ENCODE data around the gene SLC22A23. TPM values are rescaled to one million over a fixed set of nuclear protein-coding genes. Genes with fewer than 3 reads are reported as not detected.
"Not testable (repeated sequence)": the region's sequence is repeated elsewhere in the genome, so short reads cannot be mapped to it uniquely, and the experiment has no call there.

The SLC22A23 gene
- total RNA-seq, 1 donor from 2014 or later, result 42.4 TPM

GRCh38 chr6:3385660-3386151 is 71.1 kb downstream of the SLC22A23 start:
- DNase-seq (ENCODE audit: low spot score), result no peak

GRCh38 chr6:3385181-3385580 is 71.7 kb downstream of the SLC22A23 start:
- not testable (repeated sequence) for DNase-seq (ENCODE audit: low spot score)

- DNase-seq (ENCODE audit: low spot score), result no peak
Measured at GRCh38 chr6:3384241-3385143, 72.4 kb downstream of the SLC22A23 start.

- peak; percentile 72 for DNase-seq (ENCODE audit: low spot score)
Measured at GRCh38 chr6:3383525-3383924, 73.3 kb downstream of the SLC22A23 start.

GRCh38 chr6:3382326-3383279 is 74.2 kb downstream of the SLC22A23 start:
- DNase-seq (ENCODE audit: low spot score), result no peak

GRCh38 chr6:3381233-3381921 is 75.5 kb downstream of the SLC22A23 start:
- DNase-seq (ENCODE audit: low spot score), result no peak

GRCh38 chr6:3380344-3381232 is 76.3 kb downstream of the SLC22A23 start:
- DNase-seq (ENCODE audit: low spot score), result peak; percentile 66

- no peak for DNase-seq (ENCODE audit: low spot score)
Measured at GRCh38 chr6:3379482-3380060, 77.3 kb downstream of the SLC22A23 start.

GRCh38 chr6:3378808-3379207 is 78.0 kb downstream of the SLC22A23 start:
- DNase-seq (ENCODE audit: low spot score), result not testable (repeated sequence)

- DNase-seq (ENCODE audit: low spot score), result not testable (repeated sequence)
Measured at GRCh38 chr6:3378398-3378782, 78.5 kb downstream of the SLC22A23 start.

GRCh38 chr6:3377536-3378397 is 79.1 kb downstream of the SLC22A23 start:
- DNase-seq (ENCODE audit: low spot score), result no peak

- DNase-seq (ENCODE audit: low spot score), result no peak
Measured at GRCh38 chr6:3376893-3377535, 79.8 kb downstream of the SLC22A23 start.

GRCh38 chr6:3376064-3376463 is 80.8 kb downstream of the SLC22A23 start:
- no peak for DNase-seq (ENCODE audit: low spot score)

- DNase-seq (ENCODE audit: low spot score), result no peak
Measured at GRCh38 chr6:3373597-3374203, 83.2 kb downstream of the SLC22A23 start.

GRCh38 chr6:3372912-3373554 is 83.8 kb downstream of the SLC22A23 start:
- no peak for DNase-seq (ENCODE audit: low spot score)

- no peak for DNase-seq (ENCODE audit: low spot score)
Measured at GRCh38 chr6:3372184-3372846, 84.5 kb downstream of the SLC22A23 start.

Data from ureter (tissue), 1 donor.